ELF-1 (cell line): Measurements from ENCODE around the gene GRB2.
"Not testable (repeated sequence)": the region's sequence is repeated elsewhere in the genome, so short reads cannot be mapped to it uniquely, and the experiment has no call there.

Experiments
- DNase-seq: peaks from one replicate; pipeline ENCODE4 v3.0.0-alpha.2; 2016; ENCODE audit warnings: low read depth, low spot score

GRB2 gene

GRCh38 chr17:75352079-75352569, 53.4 kb downstream of the GRB2 start:
- peak; percentile 54 for DNase-seq

DNA sequence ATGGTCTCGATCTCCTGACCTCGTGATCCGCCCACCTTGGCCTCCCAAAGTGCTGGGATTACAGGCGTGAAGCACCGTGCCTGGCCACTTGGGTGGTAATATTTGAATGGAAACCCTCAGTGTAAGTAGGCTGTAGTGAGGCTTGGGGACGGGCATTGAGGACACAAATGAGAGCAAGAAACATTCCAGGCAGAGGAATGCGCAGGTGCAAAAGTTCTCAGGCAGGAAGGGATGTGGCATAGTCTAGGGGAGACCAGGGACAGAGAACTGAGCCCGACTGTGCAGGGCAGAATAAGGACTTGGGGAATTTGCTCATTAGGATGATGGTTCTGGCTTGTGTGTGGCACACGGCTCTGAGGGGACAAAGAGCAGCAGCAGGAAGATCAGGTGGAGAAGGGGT, 54.8 kb downstream of the GRB2 start:
- DNase-seq = peak; percentile 37

DNA sequence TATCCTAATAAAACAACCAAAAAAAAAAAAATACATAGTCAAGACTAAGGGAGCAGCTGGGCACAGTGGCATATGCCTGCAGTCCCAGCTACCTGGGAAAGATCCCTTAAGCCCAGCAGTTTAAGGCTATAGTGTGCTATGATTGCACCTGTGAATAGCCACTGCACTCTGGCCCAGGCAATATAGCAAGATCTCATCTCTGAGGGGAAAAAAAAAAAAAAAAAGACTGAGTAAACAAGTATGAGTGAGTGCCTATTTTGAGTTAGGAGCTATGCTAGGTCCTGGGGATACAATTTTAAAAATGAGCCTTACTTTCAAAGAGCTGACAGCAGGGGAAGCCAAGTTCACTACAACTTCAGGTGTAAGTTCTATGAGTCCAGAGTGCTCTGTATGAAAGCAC, 55.4 kb downstream of the GRB2 start:
- DNase-seq = no peak

GRCh38 chr17:75349589-75349988, 55.9 kb downstream of the GRB2 start:
- DNase-seq = no peak

- DNase-seq = no peak
These were observed 57.0 kb downstream of the GRB2 start for GRCh38 chr17:75348386-75349012.

DNA sequence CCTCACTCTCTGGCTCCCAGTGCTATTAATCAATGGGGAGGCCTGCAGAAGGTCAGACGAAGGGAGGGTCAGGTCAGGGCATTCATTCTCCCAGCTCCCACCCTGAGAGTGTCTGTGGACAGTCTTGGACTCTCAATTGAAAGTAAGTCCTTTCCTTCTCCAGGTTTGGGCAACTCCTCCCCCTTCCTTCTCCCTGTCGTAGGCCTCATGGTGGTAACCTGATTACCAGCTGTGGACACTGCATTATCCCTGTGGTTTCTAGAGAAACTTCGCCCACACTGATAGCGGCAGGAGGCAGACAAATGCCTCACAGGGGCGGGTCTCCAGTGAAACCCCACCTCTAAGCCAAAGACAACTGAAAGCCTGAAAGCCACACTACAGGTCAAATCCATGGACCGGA, 58.6 kb downstream of the GRB2 start:
- peak; percentile 65 for DNase-seq

GRCh38 chr17:75346368-75346767, 59.1 kb downstream of the GRB2 start:
- not testable (repeated sequence) for DNase-seq

DNA sequence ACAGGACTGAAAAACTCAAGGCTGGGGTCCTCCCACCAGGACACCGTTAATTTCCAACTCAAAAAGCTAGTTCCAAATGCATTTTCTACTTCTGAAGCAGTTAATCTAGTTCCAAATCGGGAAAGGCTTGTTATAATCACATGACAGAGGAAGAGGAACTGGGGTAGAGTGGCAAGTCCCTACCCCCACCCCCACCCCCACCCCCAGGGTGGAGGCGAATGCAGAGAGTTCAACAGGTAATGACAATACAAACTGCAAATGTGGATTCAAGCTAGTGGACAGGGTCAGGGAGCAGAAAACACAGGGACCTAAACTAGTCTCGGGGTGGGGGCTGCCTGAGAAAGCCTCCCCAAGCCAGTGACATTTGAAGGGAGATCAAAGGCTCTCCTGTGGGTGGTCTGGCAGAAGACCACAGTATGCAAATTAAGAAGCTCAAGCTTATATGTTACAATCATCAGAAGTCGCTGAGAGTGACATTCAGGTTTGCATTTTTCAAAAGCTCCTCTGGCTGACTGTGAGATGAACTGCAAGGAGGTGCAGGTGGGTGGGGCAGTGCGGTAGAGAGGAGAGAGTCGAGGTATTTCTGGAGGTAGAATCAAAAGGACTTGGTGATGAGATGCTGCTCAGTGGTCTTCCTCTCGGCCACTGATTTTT, 59.8 kb downstream of the GRB2 start:
- DNase-seq = peak; percentile 72

GRCh38 chr17:75344666-75345065, 60.8 kb downstream of the GRB2 start:
- DNase-seq = no peak

DNA sequence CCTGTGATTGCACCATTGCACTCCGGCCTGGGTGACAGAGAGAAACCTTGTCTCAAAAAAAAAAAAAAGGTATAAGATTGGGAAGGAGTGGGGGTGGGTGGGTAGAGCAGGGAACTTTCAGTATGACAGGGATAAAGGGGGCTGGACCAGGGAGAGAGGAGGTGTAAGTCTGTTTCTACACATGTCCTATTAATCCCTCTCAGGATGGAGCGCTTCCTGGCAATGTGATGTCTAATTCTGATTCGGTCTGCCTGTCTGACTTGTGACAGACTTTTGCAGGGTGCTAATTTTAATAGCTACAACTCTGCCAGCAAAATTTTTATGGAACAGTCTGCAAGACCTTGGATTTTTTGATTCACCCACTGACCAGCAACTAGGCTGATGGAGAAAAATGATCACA, 62.5 kb downstream of the GRB2 start:
- DNase-seq = no peak

- DNase-seq = no peak
These were observed 63.5 kb downstream of the GRB2 start for GRCh38 chr17:75341784-75342486.

- DNase-seq = no peak
These were observed 64.8 kb downstream of the GRB2 start for GRCh38 chr17:75340631-75341030.

- DNase-seq = no peak
These were observed 65.5 kb downstream of the GRB2 start for GRCh38 chr17:75339971-75340370.

- no peak for DNase-seq
These were observed 67.1 kb downstream of the GRB2 start for GRCh38 chr17:75338335-75338734.

DNA sequence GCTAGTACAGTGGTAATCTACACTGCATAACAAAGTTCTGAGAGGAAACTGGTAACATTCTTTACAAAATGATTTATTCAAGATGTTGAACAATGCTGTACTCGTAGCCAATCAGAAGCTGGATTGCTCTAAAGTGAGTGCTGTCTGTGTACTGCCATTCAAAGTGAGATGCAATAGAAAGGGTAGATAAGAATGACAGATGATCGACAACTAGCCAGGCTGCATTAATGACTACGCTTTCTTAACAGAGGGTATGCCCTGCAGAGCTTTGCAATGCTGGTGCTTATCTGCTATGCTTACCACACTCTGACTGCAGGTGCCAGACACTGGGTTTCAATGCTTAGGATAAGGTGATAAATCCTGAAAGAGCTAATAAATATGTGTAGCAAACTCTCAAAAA, 70.2 kb downstream of the GRB2 start:
- DNase-seq = no peak

- DNase-seq = no peak
These were observed 70.8 kb downstream of the GRB2 start for GRCh38 chr17:75334723-75335122.

DNA sequence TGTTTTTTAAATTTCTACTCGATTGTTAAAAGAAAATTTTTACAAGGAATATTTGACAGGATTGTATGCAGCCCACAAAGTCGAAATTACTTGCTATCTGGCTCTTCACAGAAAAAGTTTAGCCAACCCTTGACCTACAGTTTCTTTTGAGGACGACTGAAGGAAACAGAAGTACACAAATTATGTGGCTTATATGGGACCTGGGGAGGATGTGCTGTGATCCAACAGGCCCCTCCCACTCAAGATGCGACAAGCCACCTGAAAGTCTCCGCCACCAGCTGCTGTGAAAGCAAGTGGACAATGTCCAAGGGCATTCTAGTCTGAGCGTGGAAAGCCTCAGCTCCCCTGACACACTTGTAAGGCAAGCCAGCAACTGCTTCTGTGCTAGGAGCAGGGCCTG, 73.8 kb downstream of the GRB2 start:
- no peak for DNase-seq

DNA sequence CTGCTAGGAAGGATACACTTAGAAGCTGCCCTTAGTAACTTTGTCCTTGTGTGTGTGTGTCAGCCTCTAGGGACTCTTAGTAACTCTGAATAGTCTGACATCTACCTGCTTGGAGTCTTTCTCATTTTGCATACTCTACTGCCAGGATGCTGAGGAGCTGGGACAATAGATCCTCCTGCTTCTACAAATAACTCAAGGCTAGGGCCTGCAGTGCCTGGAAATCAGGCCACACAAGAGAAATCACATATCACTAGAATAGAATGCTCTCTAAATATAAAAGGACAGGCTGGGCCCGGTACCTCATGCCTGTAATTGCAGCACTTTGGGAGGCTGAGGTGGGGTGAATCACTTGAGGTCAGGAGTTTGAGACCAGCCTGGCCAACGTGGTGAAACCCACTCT, 77.7 kb downstream of the GRB2 start:
- no peak for DNase-seq

DNA sequence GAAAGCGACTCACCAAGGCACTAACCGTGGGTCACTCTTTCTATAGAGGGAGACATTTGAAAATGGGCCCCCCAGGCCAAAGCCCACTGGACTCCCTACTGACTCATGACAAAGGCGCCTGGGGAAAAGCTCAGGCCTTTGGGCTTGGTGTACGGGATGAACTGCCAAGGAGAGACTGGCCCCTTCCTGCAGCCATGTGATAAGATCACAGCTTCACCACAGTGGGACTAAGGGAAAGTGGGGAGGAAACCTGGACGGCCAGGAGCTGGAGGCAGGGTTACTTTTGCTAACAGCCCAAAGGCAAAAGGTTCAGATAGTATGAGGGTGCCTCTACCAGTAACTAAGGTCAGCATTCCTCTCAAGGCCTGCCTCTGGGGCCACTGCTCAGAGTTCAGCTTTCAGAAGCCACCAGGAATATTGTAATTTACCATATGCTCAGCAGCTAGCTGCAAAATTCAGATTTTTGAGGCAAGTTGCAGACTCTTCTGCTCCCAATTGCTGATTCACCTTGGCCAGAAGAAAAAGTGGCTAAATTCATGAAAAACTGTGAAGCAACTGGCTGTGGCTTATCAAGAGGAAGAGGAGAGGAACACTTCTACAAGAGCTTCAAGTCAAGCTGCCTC, 79.1 kb downstream of the GRB2 start:
- peak; percentile 69 for DNase-seq

- no peak for DNase-seq
These were observed 79.7 kb downstream of the GRB2 start for GRCh38 chr17:75325827-75326225.

GRCh38 chr17:75325348-75325747, 80.1 kb downstream of the GRB2 start:
- DNase-seq = no peak

GRCh38 chr17:75321506-75321905, 84.0 kb downstream of the GRB2 start:
- DNase-seq = no peak
